Lower leg skin (tissue), 4 donors: ENCODE results near the gene ZFHX3. TPM values are rescaled to one million over a fixed set of nuclear protein-coding genes. Genes with fewer than 3 reads are reported as not detected.

ENCODE experiments used
- DNase-seq, 2 donors: peaks; one replicate each; pipeline ENCODE4 v3.0.0-alpha.2; 2019; ENCODE audit warnings: low spot score in 2 of 2
- H3K4me3 ChIP-seq: fragments of 200-600 bp; sonication (generic); 2 replicates; pipeline ENCODE4 v1.5.1; 2017; ENCODE audit warnings: mild to moderate bottlenecking, low read depth; ENCODE audit not compliant: poor library complexity, severe bottlenecking
- POLR2A ChIP-seq, 2 donors: fragments of 450-650 bp; IDR thresholded peaks; one replicate each; pipeline ENCODE4 v1.6.1; 2016 to 2017; ENCODE audit warnings: antibody characterized with exemption in 2 of 2, mild to moderate bottlenecking in 1 of 2, moderate library complexity in 1 of 2
- WGBS, 2 donors: methylation state at CpG; one replicate each; pipeline ENCODE4 v1.1.5; 2018; 5-methylcytosine and 5-hydroxymethylcytosine counted together
- intact Hi-C: fragments of 100-400 bp; cut with DNase I; formaldehyde crosslinking; loops from one replicate; pipeline ENCODE4 v1.15.0; 2023; ENCODE audit warnings: low total_unique reads
- total RNA-seq, 4 donors: library from RNA; depleted of rRNA; stranded (reverse); fragments of >200 nt; gene quantifications; one replicate each; pipeline ENCODE4 v1.1.0, GENCODE V29; 2016
- TF ChIP-seq, protein P1 (sequence below), 3 donors: fragments of 450-650 bp; IDR thresholded peaks; one replicate each; pipeline ENCODE4 v1.5.1; 2016; ENCODE audit warnings: antibody characterized with exemption in 3 of 3, mild to moderate bottlenecking in 3 of 3, moderate library complexity in 2 of 3

The ZFHX3 gene
- total RNA-seq, 4 donors from 2014 or later = 3.4 to 14.9 (median 10.0) TPM

DNA sequence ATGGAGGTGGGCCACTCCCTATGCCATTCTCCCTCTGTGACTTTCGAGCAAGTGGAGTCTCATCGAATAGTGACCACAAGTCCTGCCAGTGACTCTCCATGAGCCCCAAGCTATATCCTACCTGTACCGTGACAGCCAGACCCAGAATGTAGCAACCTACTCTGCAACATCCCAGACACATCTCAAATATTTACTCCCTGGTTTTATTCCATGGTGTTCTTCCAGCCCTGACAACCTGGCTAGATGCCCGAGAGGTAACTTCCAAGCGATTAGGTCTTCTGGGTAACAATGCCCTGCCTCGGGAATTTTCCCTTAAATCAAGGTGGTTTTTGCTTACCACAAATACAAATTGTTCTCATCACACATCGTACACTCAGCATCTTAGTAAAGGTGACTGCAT lies 211.7 kb downstream of the ZFHX3 start:
- DNase-seq = no peak
- no peak overlapping the region for H3K4me3 ChIP-seq
- 86 to 96% methylated on average over 7 of the region's 7 CpGs for WGBS, 2 donors
- TF ChIP-seq, protein P1, sequence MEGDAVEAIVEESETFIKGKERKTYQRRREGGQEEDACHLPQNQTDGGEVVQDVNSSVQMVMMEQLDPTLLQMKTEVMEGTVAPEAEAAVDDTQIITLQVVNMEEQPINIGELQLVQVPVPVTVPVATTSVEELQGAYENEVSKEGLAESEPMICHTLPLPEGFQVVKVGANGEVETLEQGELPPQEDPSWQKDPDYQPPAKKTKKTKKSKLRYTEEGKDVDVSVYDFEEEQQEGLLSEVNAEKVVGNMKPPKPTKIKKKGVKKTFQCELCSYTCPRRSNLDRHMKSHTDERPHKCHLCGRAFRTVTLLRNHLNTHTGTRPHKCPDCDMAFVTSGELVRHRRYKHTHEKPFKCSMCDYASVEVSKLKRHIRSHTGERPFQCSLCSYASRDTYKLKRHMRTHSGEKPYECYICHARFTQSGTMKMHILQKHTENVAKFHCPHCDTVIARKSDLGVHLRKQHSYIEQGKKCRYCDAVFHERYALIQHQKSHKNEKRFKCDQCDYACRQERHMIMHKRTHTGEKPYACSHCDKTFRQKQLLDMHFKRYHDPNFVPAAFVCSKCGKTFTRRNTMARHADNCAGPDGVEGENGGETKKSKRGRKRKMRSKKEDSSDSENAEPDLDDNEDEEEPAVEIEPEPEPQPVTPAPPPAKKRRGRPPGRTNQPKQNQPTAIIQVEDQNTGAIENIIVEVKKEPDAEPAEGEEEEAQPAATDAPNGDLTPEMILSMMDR (IDR thresholded peaks at IDR 0.05) = no peak
- no peak for TF ChIP-seq POLR2A (IDR thresholded peaks at IDR 0.05)
- intact Hi-C loops = loop anchor here (10.0 kb wide), 1 partner anchor 359 kb away; no protein-coding TSS in a partner anchor

DNA sequence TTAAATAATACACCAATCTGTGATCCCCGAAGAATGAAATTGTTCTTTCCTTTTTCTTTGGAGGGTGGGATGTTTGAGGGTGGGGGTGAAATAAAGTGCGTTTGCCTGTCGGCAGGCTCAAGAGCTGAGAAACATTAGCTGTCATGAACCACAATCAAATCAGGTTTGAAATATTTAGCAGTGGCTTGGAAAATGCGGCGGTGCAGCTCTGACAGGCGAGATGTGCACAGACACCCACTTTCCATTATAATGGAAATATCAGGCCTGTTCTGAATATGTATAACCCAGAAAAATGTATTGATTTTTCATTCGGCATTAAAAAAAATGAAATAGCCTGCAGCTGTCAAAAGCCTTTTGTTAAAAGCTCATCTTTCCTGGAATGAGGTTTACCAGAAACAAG lies 212.8 kb downstream of the ZFHX3 start:
- intact Hi-C loops = loop anchor here (10.0 kb wide), 1 partner anchor 360 kb away; no protein-coding TSS in a partner anchor
- no peak for TF ChIP-seq POLR2A (IDR thresholded peaks at IDR 0.05)
- TF ChIP-seq, protein P1 (IDR thresholded peaks at IDR 0.05) = no peak
- H3K4me3 ChIP-seq = no peak overlapping the region
- 95 to 96% methylated on average over 7 of the region's 7 CpGs for WGBS, 2 donors
- no peak for DNase-seq

DNA sequence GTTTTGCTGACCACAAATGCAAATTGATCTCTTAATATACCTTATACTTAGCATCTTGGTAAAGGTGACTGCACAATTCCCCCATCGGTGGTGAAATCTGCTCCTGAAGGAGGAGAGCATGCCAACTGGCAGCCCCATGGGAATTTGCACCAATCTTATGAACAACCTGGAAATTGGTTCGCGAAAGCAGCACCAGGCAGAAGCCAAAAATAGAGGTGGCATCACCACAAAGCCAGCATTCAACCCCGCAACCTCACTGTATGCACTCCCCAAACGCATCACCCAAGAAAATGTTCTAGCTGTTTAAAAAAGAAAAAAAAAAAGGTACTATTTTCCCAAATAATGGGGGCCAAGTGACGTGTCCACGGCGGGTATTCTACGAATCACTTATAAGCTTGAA lies 213.4 kb downstream of the ZFHX3 start:
- H3K4me3 ChIP-seq = no peak overlapping the region
- TF ChIP-seq, protein P1 (IDR thresholded peaks at IDR 0.05) = no peak
- TF ChIP-seq POLR2A (IDR thresholded peaks at IDR 0.05) = no peak
- WGBS, 2 donors = 93 to 95% methylated on average over 9 of the region's 9 CpGs
- DNase-seq = no peak
- intact Hi-C loops = loop anchor here (10.0 kb wide), 1 partner anchor 360 kb away; no protein-coding TSS in a partner anchor

DNA sequence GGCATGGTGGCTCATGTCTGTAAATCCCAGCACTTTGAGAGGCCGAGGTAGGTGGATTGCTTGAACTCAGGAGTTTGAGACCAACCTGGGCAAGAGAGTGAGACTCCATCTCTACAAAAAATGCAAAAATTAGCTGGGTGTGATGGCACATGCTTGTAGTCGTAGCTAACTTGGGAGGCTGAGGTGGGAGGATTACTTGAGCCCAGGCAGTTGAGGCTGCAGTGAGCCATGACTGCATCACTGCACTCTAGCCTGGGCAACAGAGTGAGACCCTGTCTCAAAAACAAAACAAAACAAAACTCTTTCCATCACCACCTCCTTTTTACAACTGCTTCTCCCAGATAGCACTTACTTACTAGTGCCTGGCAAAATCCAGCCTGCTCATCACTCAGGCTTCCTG lies 214.0 kb downstream of the ZFHX3 start:
- intact Hi-C loops = loop anchor here (10.0 kb wide), 1 partner anchor 361 kb away; no protein-coding TSS in a partner anchor
- no peak for DNase-seq
- TF ChIP-seq POLR2A (IDR thresholded peaks at IDR 0.05) = no peak
- TF ChIP-seq, protein P1 (IDR thresholded peaks at IDR 0.05) = no peak

DNA sequence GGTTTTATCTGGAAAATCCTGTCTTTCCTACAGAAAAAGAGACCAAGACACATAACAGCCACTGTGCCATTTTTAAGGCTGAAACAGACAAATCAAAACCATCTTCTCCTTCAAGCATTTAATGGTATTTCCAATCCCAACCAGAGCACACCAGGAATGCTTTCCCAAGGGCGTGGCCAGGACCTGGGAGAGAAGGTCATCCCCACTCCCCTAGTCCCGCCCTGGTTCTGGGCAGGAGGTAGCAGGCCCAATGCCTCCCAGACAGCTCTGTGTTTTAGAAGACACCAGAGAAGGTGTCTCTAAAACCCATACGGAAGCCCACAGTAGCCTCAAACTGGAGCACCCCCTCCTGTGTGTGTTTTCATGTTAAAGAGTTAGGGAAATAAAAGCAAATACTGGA lies 214.4 kb downstream of the ZFHX3 start:
- intact Hi-C loops = loop anchor here (10.0 kb wide), 1 partner anchor 361 kb away; no protein-coding TSS in a partner anchor
- 88 to 93% methylated on average over 3 of the region's 3 CpGs for WGBS, 2 donors
- DNase-seq = no peak
- TF ChIP-seq, protein P1 (IDR thresholded peaks at IDR 0.05) = no peak
- no peak for TF ChIP-seq POLR2A (IDR thresholded peaks at IDR 0.05)
- no peak overlapping the region for H3K4me3 ChIP-seq

More for the DNA sequence above, 214.0 kb downstream of the ZFHX3 start:
- H3K4me3 ChIP-seq = no peak overlapping the region
- 92 to 100% methylated on average over 2 of the region's 2 CpGs for WGBS, 2 donors
